NCI-H460 (cell line): ENCODE results near the gene ZNF836. TPM values are rescaled to one million over a fixed set of nuclear protein-coding genes. Genes with fewer than 3 reads are reported as not detected.

ENCODE experiments used
- small RNA-seq, 2 experiments: library from RNA; depleted of rRNA; stranded (forward); fragments of <200 nt; gene quantifications; one replicate each; pipeline ENCODE3, GENCODE V24; 2014
- total RNA-seq: library from RNA; depleted of rRNA; stranded (reverse); fragments of >200 nt; shearing (Covaris generic); gene quantifications from 2 replicates; pipeline ENCODE4 v1.2.3, GENCODE V29; 2014; rRNA removed

Gene ZNF836
- total RNA-seq, 1 experiment from 2014 or later: 3.0 TPM

Small RNA genes lying within 50 kb of the gene (small RNA-seq; reads per million reads assigned to genes)
- 0.04 to 2.1 reads per million in 2 experiments for gene RPL37P23

Other genes starting within 250 kb of the ZNF836 start
- gene ZNF613, start 244.1 kb downstream of the ZNF836 start, total RNA-seq: 5.7 and 6.3 TPM in 2 replicates
- 5.7 and 7.0 TPM in 2 replicates for gene ZNF350, start 184.8 kb downstream of the ZNF836 start, total RNA-seq
- gene ZNF615, start 163.4 kb downstream of the ZNF836 start, total RNA-seq: 7.3 and 7.9 TPM in 2 replicates
- gene ZNF614, start 143.2 kb downstream of the ZNF836 start, total RNA-seq: 10.9 and 14.4 TPM in 2 replicates
- gene ZNF432, start 122.8 kb downstream of the ZNF836 start, total RNA-seq: 4.6 and 6.3 TPM in 2 replicates
- 8.8 and 9.9 TPM in 2 replicates for gene ZNF841, start 75.9 kb downstream of the ZNF836 start, total RNA-seq
- gene ZNF616, start 31.7 kb downstream of the ZNF836 start, total RNA-seq: 5.1 and 5.7 TPM in 2 replicates
- 104 and 111 TPM in 2 replicates for gene PPP2R1A, start 18.4 kb upstream of the ZNF836 start, total RNA-seq
- gene ZNF766, start 98.0 kb upstream of the ZNF836 start, total RNA-seq: 14.5 and 16.8 TPM in 2 replicates
- gene ZNF480, start 125.5 kb upstream of the ZNF836 start, total RNA-seq: 8.8 and 10.1 TPM in 2 replicates
- gene ZNF610, start 164.6 kb upstream of the ZNF836 start, total RNA-seq: 3.2 and 6.0 TPM in 2 replicates
- gene ZNF880, start 198.3 kb upstream of the ZNF836 start, total RNA-seq: 0.35 and 1.1 TPM in 2 replicates
- gene ZNF528, start 226.2 kb upstream of the ZNF836 start, total RNA-seq: 5.2 and 6.6 TPM in 2 replicates